ENCODE results near the gene HOXB4.
A peak's percentile ranks its signal among the peaks of the same experiment; 100 is the strongest.

The HOXB4 gene

GRCh38 chr17:48554412-48555257 is 23.5 kb downstream of the HOXB4 start:
- TF ChIP-seq, protein P1, sequence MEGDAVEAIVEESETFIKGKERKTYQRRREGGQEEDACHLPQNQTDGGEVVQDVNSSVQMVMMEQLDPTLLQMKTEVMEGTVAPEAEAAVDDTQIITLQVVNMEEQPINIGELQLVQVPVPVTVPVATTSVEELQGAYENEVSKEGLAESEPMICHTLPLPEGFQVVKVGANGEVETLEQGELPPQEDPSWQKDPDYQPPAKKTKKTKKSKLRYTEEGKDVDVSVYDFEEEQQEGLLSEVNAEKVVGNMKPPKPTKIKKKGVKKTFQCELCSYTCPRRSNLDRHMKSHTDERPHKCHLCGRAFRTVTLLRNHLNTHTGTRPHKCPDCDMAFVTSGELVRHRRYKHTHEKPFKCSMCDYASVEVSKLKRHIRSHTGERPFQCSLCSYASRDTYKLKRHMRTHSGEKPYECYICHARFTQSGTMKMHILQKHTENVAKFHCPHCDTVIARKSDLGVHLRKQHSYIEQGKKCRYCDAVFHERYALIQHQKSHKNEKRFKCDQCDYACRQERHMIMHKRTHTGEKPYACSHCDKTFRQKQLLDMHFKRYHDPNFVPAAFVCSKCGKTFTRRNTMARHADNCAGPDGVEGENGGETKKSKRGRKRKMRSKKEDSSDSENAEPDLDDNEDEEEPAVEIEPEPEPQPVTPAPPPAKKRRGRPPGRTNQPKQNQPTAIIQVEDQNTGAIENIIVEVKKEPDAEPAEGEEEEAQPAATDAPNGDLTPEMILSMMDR (IDR thresholded peaks at IDR 0.05; ENCODE audit: low read depth, low read length, missing control alignments): no peak
- DNase-seq (ENCODE audit: extremely low read depth, low read depth): no peak
- H3K4me3 ChIP-seq (replicated peaks; ENCODE audit: low read depth, low read length): peak overlapping the region; percentile 15; the same call in 1 of the 2 replicates

DNA sequence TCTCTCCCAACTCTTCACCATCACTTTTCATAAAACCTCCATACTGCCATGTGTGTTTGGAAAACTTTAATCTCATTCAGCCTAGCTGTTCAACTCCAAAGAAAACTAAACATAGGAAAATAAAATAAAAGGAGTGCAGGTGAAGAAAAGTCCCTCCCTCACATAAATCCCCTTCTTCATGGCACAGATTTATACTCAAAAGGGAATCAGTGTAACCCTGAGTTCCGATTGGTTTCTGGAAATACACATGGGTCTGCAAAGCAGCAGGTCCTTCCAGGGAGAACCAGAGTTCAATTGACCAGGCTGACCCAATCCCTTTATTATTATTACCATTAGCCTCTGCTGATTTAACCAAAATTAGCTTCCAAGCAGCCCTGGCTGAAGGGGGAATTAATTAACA is 24.3 kb downstream of the HOXB4 start:
- DNase-seq (ENCODE audit: extremely low read depth, low read depth): no peak
- TF ChIP-seq, protein P1 (IDR thresholded peaks at IDR 0.05; ENCODE audit: low read depth, low read length, missing control alignments): no peak
- H3K4me3 ChIP-seq (replicated peaks; ENCODE audit: low read depth, low read length): no peak overlapping the region

- DNase-seq (ENCODE audit: extremely low read depth, low read depth): no peak
- no peak overlapping the region for H3K4me3 ChIP-seq (replicated peaks; ENCODE audit: low read depth, low read length)
- TF ChIP-seq, protein P1 (IDR thresholded peaks at IDR 0.05; ENCODE audit: low read depth, low read length, missing control alignments): no peak
These were observed 25.0 kb downstream of the HOXB4 start for GRCh38 chr17:48553190-48553547.

- no peak for DNase-seq (ENCODE audit: extremely low read depth, low read depth)
- H3K4me3 ChIP-seq (replicated peaks; ENCODE audit: low read depth, low read length): no peak overlapping the region
These were observed 25.5 kb downstream of the HOXB4 start for GRCh38 chr17:48552466-48553189.

DNA sequence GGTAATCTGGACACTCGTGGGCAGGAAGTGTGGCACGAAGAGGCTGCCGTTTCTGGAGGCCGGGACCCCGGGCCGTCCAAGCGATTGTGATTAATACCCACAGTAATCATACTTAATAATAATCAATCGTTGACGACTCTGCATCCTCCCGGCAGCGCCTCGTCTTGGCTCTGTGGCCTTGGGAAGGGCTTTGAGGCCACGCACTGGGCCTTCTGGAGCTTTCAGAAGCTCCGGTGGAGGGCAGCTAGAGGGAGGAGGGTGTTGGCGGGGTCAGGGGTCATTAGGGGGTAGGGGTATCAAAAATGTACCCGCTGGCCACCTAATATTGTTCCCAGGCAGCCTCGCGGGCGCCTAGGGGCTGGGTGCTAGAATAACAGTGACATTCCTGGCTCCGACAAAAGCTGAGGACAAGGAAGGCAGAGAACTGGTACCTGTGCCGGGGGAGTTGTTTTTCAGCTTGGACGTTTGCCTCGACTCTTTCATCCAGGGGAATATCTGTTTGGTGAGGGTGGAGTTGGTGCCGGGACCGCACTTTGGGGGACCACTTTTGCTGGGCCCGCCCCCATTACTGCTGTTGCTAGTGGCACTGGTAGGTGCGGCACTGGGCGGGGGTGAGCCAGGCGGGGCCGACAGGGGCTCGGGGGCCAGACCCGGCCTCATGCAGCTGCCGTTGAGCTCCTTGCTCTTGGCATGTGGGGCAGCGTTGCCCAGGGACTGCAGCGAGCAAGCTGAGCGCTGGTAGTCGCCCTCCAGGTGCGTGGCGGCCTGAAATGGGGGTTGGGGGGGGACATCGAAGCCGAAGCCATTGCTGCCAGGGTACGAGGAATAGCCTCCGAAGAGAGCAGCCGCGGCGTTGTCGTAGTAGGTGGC is 26.3 kb downstream of the HOXB4 start:
- TF ChIP-seq, protein P1 (IDR thresholded peaks at IDR 0.05; ENCODE audit: low read depth, low read length, missing control alignments): no peak
- H3K4me3 ChIP-seq (replicated peaks; ENCODE audit: low read depth, low read length): no peak overlapping the region
- no peak for DNase-seq (ENCODE audit: extremely low read depth, low read depth)

More at GRCh38 chr17:48552466-48553189, 25.5 kb downstream of the HOXB4 start:
- TF ChIP-seq, protein P1 (IDR thresholded peaks at IDR 0.05; ENCODE audit: low read depth, low read length, missing control alignments): no peak

GRCh38 chr17:48551214-48551555 is 27.0 kb downstream of the HOXB4 start:
- no peak overlapping the region for H3K4me3 ChIP-seq (replicated peaks; ENCODE audit: low read depth, low read length)
- DNase-seq (ENCODE audit: extremely low read depth, low read depth): no peak
- TF ChIP-seq, protein P1 (IDR thresholded peaks at IDR 0.05; ENCODE audit: low read depth, low read length, missing control alignments): no peak
